ENCODE results near the gene CNNM4.

CNNM4 gene

DNA sequence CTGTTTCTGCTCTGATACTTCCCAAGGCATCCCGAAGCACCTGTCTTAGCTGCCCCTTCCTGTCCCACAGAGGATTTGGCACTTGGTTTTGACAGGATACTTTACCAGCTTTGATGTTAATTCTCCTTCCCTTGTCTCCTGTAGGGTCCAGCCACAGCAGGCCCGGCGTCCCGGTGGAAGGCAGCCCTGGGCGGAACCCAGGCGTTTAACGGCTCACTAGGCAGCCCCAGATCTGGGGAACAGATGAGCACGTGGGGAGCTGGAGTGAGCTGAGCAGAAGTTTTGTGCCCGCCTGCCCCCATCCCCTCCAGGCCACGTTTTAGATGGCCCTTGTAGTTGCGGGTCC lies 71.7 kb downstream of the CNNM4 start:
- Histone ChIP-seq H3K4me3 (ENCODE audit: low read depth, low read length) (no peak overlapping the region), H3K27ac (ENCODE audit: extremely low read depth, low read depth, low read length) (peak overlapping the region; percentile 46; the same call in 1 of the 2 replicates), H3K4me1 (ENCODE audit: control insufficient read depth, insufficient read depth, low read length) (peaks cover 4% of the 10 kb centered on the region; the same call in 1 of the 2 replicates), H3K36me3 (ENCODE audit: control insufficient read depth in 2 of 2, insufficient read depth in 1 of 2, low read length in 2 of 2) (peaks cover 26 to 78% of the 10 kb centered on the region in 2 experiments), H3K9me3 (ENCODE audit: control insufficient read depth, insufficient read depth, low read depth, low read length) (no peaks in the 10 kb centered on the region)
- ChIA-PET CTCF (interaction anchor here (1.7 kb wide), 1 partner anchor 24 kb away, joined by 3 read pairs; no protein-coding TSS in a partner anchor), POLR2A (interaction anchor here (1.0 to 2.1 kb wide), 3 partner anchors 8 to 16 kb away, joined by 4 to 6 read pairs (median 4); partner anchors contain the start of gene CNNM3)
- TF ChIP-seq ZNF350 (tag by site-specific recombination; IDR thresholded peaks at IDR 0.05) (no peak), ZNF175 (tag by site-specific recombination; IDR thresholded peaks at IDR 0.05) (no peak), ZNF184 (tag by site-specific recombination; IDR thresholded peaks at IDR 0.05) (no peak), GLIS2 (tag by site-specific recombination; IDR thresholded peaks at IDR 0.05) (no peak), YY2 (tag by site-specific recombination; IDR thresholded peaks at IDR 0.05) (no peak), TCF7L2 (IDR thresholded peaks at IDR 0.05; ENCODE audit: borderline replicate concordance, low read depth, low read length) (no peak), ZNF747 (tag by site-specific recombination; IDR thresholded peaks at IDR 0.05) (no peak), YY1 (tag by site-specific recombination; IDR thresholded peaks at IDR 0.05) (no peak), ZNF26 (tag by site-specific recombination; IDR thresholded peaks at IDR 0.05) (no peak), ZNF677 (tag by site-specific recombination; IDR thresholded peaks at IDR 0.05) (no peak), IKZF3 (tag by site-specific recombination; IDR thresholded peaks at IDR 0.05) (no peak), ZNF785 (tag by site-specific recombination; IDR thresholded peaks at IDR 0.05) (no peak), BCL11A (tag by site-specific recombination; IDR thresholded peaks at IDR 0.05; ENCODE audit: low read depth) (no peak), ZNF830 (tag by site-specific recombination; IDR thresholded peaks at IDR 0.05; ENCODE audit: low read depth) (no peak)
- TF ChIP-seq, protein P1, sequence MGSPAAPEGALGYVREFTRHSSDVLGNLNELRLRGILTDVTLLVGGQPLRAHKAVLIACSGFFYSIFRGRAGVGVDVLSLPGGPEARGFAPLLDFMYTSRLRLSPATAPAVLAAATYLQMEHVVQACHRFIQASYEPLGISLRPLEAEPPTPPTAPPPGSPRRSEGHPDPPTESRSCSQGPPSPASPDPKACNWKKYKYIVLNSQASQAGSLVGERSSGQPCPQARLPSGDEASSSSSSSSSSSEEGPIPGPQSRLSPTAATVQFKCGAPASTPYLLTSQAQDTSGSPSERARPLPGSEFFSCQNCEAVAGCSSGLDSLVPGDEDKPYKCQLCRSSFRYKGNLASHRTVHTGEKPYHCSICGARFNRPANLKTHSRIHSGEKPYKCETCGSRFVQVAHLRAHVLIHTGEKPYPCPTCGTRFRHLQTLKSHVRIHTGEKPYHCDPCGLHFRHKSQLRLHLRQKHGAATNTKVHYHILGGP (tag by site-specific recombination; IDR thresholded peaks at IDR 0.05): no peak
- TF ChIP-seq, protein P2, sequence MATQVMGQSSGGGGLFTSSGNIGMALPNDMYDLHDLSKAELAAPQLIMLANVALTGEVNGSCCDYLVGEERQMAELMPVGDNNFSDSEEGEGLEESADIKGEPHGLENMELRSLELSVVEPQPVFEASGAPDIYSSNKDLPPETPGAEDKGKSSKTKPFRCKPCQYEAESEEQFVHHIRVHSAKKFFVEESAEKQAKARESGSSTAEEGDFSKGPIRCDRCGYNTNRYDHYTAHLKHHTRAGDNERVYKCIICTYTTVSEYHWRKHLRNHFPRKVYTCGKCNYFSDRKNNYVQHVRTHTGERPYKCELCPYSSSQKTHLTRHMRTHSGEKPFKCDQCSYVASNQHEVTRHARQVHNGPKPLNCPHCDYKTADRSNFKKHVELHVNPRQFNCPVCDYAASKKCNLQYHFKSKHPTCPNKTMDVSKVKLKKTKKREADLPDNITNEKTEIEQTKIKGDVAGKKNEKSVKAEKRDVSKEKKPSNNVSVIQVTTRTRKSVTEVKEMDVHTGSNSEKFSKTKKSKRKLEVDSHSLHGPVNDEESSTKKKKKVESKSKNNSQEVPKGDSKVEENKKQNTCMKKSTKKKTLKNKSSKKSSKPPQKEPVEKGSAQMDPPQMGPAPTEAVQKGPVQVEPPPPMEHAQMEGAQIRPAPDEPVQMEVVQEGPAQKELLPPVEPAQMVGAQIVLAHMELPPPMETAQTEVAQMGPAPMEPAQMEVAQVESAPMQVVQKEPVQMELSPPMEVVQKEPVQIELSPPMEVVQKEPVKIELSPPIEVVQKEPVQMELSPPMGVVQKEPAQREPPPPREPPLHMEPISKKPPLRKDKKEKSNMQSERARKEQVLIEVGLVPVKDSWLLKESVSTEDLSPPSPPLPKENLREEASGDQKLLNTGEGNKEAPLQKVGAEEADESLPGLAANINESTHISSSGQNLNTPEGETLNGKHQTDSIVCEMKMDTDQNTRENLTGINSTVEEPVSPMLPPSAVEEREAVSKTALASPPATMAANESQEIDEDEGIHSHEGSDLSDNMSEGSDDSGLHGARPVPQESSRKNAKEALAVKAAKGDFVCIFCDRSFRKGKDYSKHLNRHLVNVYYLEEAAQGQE (tag by site-specific recombination; IDR thresholded peaks at IDR 0.05): no peak
- TF ChIP-seq, protein P3, sequence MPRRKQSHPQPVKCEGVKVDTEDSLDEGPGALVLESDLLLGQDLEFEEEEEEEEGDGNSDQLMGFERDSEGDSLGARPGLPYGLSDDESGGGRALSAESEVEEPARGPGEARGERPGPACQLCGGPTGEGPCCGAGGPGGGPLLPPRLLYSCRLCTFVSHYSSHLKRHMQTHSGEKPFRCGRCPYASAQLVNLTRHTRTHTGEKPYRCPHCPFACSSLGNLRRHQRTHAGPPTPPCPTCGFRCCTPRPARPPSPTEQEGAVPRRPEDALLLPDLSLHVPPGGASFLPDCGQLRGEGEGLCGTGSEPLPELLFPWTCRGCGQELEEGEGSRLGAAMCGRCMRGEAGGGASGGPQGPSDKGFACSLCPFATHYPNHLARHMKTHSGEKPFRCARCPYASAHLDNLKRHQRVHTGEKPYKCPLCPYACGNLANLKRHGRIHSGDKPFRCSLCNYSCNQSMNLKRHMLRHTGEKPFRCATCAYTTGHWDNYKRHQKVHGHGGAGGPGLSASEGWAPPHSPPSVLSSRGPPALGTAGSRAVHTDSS (tag by site-specific recombination; IDR thresholded peaks at IDR 0.05): no peak
